OCI-LY7 (cell line): Measurements from ENCODE around the gene ARHGEF4. TPM values are rescaled to one million over a fixed set of nuclear protein-coding genes. Genes with fewer than 3 reads are reported as not detected.

Experiments
- BruUV-seq: library from RNA; stranded (reverse); fragments of 400-500 nt; replicated peaks from 2 replicates; lab custom pipeline; 2021; lab: Mats Ljungman, UMichigan
- CTCF ChIA-PET: fragments of 300-600 bp; sonication (Branson Sonifier 250); formaldehyde crosslinking; loops from one replicate; lab custom pipeline; 2022; ENCODE audit warnings: antibody characterized with exemption; ENCODE audit not compliant: unreplicated experiment; lab: Charles Lee
- POLR2A ChIA-PET: fragments of 300-600 bp; sonication (Branson Sonifier 250); formaldehyde crosslinking; loops from one replicate; lab custom pipeline; 2022; ENCODE audit warnings: antibody characterized with exemption; lab: Charles Lee
- DNase-seq: peaks from one replicate; pipeline ENCODE4 v3.0.0-alpha.2; 2015; ENCODE audit warnings: low spot score
- H2AFZ ChIP-seq: fragments of 200-600 bp; sonication (generic), shearing (Covaris generic); 2 replicates; pipeline ENCODE4 v1.6.1; 2014; ENCODE audit warnings: mild to moderate bottlenecking, antibody characterized with exemption, low read length, moderate library complexity
- H3K27ac ChIP-seq: fragments of 200-600 bp; sonication (generic); 2 replicates; pipeline ENCODE4 v1.5.1; 2014; ENCODE audit warnings: mixed run types, low read depth, mild to moderate bottlenecking, moderate library complexity, low read length, inconsistent platforms; ENCODE audit not compliant: poor library complexity, severe bottlenecking
- H3K36me3 ChIP-seq: fragments of 200-600 bp; sonication (generic); 2 replicates; pipeline ENCODE4 v1.6.1; 2014; ENCODE audit warnings: mild to moderate bottlenecking, antibody characterized with exemption, low read length, moderate library complexity, mixed read lengths; ENCODE audit not compliant: insufficient read depth
- H3K4me1 ChIP-seq: fragments of 200-600 bp; sonication (generic); 2 replicates; pipeline ENCODE4 v1.5.1; 2014; ENCODE audit warnings: mild to moderate bottlenecking, low read length; ENCODE audit not compliant: insufficient read depth, poor library complexity, severe bottlenecking
- H3K4me2 ChIP-seq: fragments of 200-600 bp; sonication (generic); 2 replicates; pipeline ENCODE4 v1.6.1; 2014; ENCODE audit warnings: mild to moderate bottlenecking, low read length
- H3K4me3 ChIP-seq: fragments of 200-600 bp; sonication (generic); 2 replicates; pipeline ENCODE4 v1.5.1; 2014; ENCODE audit warnings: mild to moderate bottlenecking, low read depth, low read length; ENCODE audit not compliant: poor library complexity, severe bottlenecking
- H3K79me2 ChIP-seq: fragments of 200-600 bp; sonication (generic); 2 replicates; pipeline ENCODE4 v1.6.1; 2016; ENCODE audit warnings: low read depth, mild to moderate bottlenecking, low read length, moderate library complexity, mixed read lengths; ENCODE audit not compliant: insufficient read depth
- H3K9me2 ChIP-seq: fragments of 200-600 bp; sonication (generic); 2 replicates; pipeline ENCODE4 v1.6.1; 2016; ENCODE audit warnings: mild to moderate bottlenecking, low read length, mixed read lengths; ENCODE audit not compliant: insufficient read depth
- H3K9me3 ChIP-seq: fragments of 200-600 bp; sonication (generic); 2 replicates; pipeline ENCODE4 v1.6.1; 2014; ENCODE audit warnings: mild to moderate bottlenecking, mixed run types, low read length, mixed read lengths
- H4K20me1 ChIP-seq: fragments of 200-600 bp; sonication (generic); 2 replicates; pipeline ENCODE4 v1.6.1; 2014; ENCODE audit warnings: mild to moderate bottlenecking, antibody characterized with exemption, low read length, moderate library complexity, mixed read lengths; ENCODE audit not compliant: insufficient read depth
- EZH2phosphoT487 ChIP-seq: fragments of 200-600 bp; sonication (generic); IDR thresholded peaks from 2 replicates; pipeline ENCODE4 v1.6.1; 2018; ENCODE audit warnings: low read depth, borderline replicate concordance, mild to moderate bottlenecking, mixed run types, antibody characterized with exemption, low read length, moderate library complexity, mixed read lengths
- intact Hi-C: fragments of 100-400 bp; cut with micrococcal nuclease; formaldehyde crosslinking; loops from one replicate; pipeline ENCODE4 v1.10.0; 2022; ENCODE audit not compliant: unreplicated experiment
- total RNA-seq, 2 experiments: library from RNA; depleted of rRNA in 1 of 2; stranded (reverse); fragments of >200 nt in 1 of 2; shearing (Covaris generic) in 1 of 2; gene quantifications; 2 replicates each; pipeline ENCODE4 v1.2.3, GENCODE V29; 2014 to 2022
- TF ChIP-seq, protein P1 (sequence below): fragments of 200-600 bp; sonication (generic); conservative IDR thresholded peaks from 2 replicates; pipeline ENCODE4 v1.5.1; 2014; ENCODE audit warnings: mild to moderate bottlenecking, antibody characterized with exemption, low read length, moderate library complexity, mixed read lengths

Gene ARHGEF4
- total RNA-seq, 2 experiments from 2014 or later, result 1.1 to 1.7 TPM

DNA sequence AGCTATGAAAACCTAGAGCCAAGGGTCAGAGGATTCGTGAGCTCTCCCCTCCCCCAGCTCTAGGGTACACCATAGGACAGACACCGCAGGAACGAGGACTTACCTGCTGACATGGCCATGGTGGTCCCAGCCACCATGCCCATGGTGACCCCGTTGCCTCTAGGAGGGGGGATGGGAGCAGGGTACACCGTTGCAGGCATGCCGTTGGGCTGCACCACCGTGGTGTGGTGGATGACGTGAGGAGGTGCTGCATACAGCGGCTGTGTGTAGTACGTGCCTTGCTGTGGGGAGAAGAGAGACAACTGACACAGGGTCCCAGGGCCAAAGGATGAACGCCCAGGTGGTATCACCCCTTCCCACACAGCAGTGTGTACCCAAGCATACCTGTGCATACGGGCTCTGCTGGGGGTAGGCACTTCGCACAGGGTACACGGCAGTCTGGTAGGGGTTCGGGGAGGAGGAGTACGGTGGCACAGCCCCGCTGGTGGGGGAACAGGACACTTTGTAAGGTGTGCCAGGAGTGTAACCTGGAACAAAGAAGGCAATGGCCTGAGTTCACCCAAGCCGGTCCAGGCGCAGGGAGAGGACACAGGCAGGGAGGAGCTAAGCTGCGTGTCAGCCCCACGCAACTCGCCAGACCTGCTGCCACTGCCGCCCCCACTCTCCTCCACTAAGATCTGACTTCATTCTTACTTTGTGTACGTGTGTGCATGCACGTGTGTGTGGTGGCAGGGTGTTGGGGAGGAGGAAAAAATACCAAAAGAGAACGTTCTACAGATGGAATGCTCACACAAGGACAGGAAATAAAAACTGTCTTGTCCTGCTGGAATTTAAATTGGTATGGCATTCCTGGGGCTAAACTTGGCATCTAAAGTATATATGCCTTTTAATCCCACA, 218.7 kb downstream of the ARHGEF4 start:
- intact Hi-C loops, result no loop called here
- TF ChIP-seq, protein P1, sequence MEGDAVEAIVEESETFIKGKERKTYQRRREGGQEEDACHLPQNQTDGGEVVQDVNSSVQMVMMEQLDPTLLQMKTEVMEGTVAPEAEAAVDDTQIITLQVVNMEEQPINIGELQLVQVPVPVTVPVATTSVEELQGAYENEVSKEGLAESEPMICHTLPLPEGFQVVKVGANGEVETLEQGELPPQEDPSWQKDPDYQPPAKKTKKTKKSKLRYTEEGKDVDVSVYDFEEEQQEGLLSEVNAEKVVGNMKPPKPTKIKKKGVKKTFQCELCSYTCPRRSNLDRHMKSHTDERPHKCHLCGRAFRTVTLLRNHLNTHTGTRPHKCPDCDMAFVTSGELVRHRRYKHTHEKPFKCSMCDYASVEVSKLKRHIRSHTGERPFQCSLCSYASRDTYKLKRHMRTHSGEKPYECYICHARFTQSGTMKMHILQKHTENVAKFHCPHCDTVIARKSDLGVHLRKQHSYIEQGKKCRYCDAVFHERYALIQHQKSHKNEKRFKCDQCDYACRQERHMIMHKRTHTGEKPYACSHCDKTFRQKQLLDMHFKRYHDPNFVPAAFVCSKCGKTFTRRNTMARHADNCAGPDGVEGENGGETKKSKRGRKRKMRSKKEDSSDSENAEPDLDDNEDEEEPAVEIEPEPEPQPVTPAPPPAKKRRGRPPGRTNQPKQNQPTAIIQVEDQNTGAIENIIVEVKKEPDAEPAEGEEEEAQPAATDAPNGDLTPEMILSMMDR, result no peak
- TF ChIP-seq EZH2phosphoT487, result no peak
- Histone ChIP-seq H3K9me2 (no peaks in the 10 kb centered on the region), H3K9me3 (no peaks in the 10 kb centered on the region), H3K36me3 (peaks cover 97% of the 10 kb centered on the region), H3K4me2 (no peak overlapping the region), H3K4me3 (no peak overlapping the region), H3K27ac (no peak overlapping the region), H2AFZ (no peak overlapping the region), H4K20me1 (peaks cover 8% of the 10 kb centered on the region), H3K79me2 (peaks cover 43% of the 10 kb centered on the region), H3K4me1 (peaks cover 3% of the 10 kb centered on the region)
- no TSS peak for BruUV-seq
- ChIA-PET CTCF (no interaction called here), POLR2A (interaction anchor here (0.5 kb wide), 1 partner anchor 78 kb away, joined by 3 read pairs; no protein-coding TSS in a partner anchor)
- DNase-seq, result no peak

- H3K79me2 ChIP-seq, result peaks cover 47% of the 10 kb centered on the region
- intact Hi-C loops, result no loop called here
- no TSS peak for BruUV-seq
- no peak overlapping the region for H3K27ac ChIP-seq
- CTCF ChIA-PET, result no interaction called here
- no peaks in the 10 kb centered on the region for H3K9me2 ChIP-seq
- POLR2A ChIA-PET, result no interaction called here
- TF ChIP-seq, protein P1, result no peak
- TF ChIP-seq EZH2phosphoT487, result no peak
- H3K9me3 ChIP-seq, result no peaks in the 10 kb centered on the region
- H3K4me1 ChIP-seq, result no peaks in the 10 kb centered on the region
- no peak overlapping the region for H3K4me3 ChIP-seq
- no peak overlapping the region for H3K4me2 ChIP-seq
- no peak overlapping the region for H2AFZ ChIP-seq
- no peak for DNase-seq
- peaks cover 8% of the 10 kb centered on the region for H4K20me1 ChIP-seq
- peaks cover 93% of the 10 kb centered on the region for H3K36me3 ChIP-seq
Observed at GRCh38 chr2:131056204-131056931, 219.7 kb downstream of the ARHGEF4 start.
